Hepatocyte (in vitro differentiated cells): ENCODE results near the gene GNAI2. TPM values are rescaled to one million over a fixed set of nuclear protein-coding genes. Genes with fewer than 3 reads are reported as not detected.
A peak's percentile ranks its signal among the peaks of the same experiment; 100 is the strongest.

Source experiments
- DNase-seq: peaks from one replicate; pipeline ENCODE4 v3.0.0-alpha.2; 2016; ENCODE audit warnings: low spot score
- H2AFZ ChIP-seq: fragments of 200-600 bp; sonication (generic); 2 replicates; pipeline ENCODE4 v1.6.0; 2016; ENCODE audit warnings: antibody characterized with exemption, mild to moderate bottlenecking
- H3K27ac ChIP-seq: fragments of 200-600 bp; sonication (generic); 2 replicates; pipeline ENCODE4 v1.5.1; 2016; ENCODE audit warnings: mild to moderate bottlenecking
- H3K27me3 ChIP-seq: fragments of 200-600 bp; sonication (generic); 2 replicates; pipeline ENCODE4 v1.6.1; 2016
- H3K36me3 ChIP-seq: fragments of 200-600 bp; sonication (generic); replicated peaks from 2 replicates; pipeline ENCODE4 v1.5.1; 2016; ENCODE audit warnings: low read depth; ENCODE audit not compliant: insufficient read depth
- H3K4me1 ChIP-seq: fragments of 200-600 bp; sonication (generic); 2 replicates; pipeline ENCODE4 v1.5.1; 2016; ENCODE audit warnings: mild to moderate bottlenecking, moderate library complexity; ENCODE audit not compliant: insufficient read depth
- H3K4me2 ChIP-seq: fragments of 200-600 bp; sonication (generic); 2 replicates; pipeline ENCODE4 v1.6.0; 2016
- H3K4me3 ChIP-seq: fragments of 200-600 bp; sonication (generic); 2 replicates; pipeline ENCODE4 v1.5.1; 2016; ENCODE audit warnings: mild to moderate bottlenecking
- H3K79me2 ChIP-seq: fragments of 200-600 bp; sonication (generic); 2 replicates; pipeline ENCODE4 v1.6.0; 2017; ENCODE audit warnings: mild to moderate bottlenecking
- H3K9me2 ChIP-seq: fragments of 200-600 bp; sonication (generic); replicated peaks from 2 replicates; pipeline ENCODE4 v1.6.0; 2017; ENCODE audit warnings: mild to moderate bottlenecking; ENCODE audit not compliant: insufficient read depth
- H3K9me3 ChIP-seq: fragments of 200-600 bp; sonication (generic); 2 replicates; pipeline ENCODE4 v1.5.1; 2016; ENCODE audit warnings: low read depth, mild to moderate bottlenecking
- H4K20me1 ChIP-seq: fragments of 200-600 bp; sonication (generic); 2 replicates; pipeline ENCODE4 v1.6.0; 2016; ENCODE audit warnings: mild to moderate bottlenecking; ENCODE audit not compliant: insufficient read depth, poor library complexity, severe bottlenecking
- EZH2 ChIP-seq: fragments of 200-600 bp; sonication (generic); IDR thresholded peaks from 2 replicates; pipeline ENCODE4 v1.6.1; 2016; ENCODE audit warnings: antibody characterized with exemption, mild to moderate bottlenecking, borderline replicate concordance
- EZH2phosphoT487 ChIP-seq: fragments of 200-600 bp; sonication (generic); IDR thresholded peaks from one replicate; pipeline ENCODE4 v1.6.1; 2018; ENCODE audit warnings: antibody characterized with exemption, mild to moderate bottlenecking, low read depth, moderate library complexity; ENCODE audit not compliant: unreplicated experiment, severe bottlenecking
- WGBS: methylation state at CpG from one replicate; pipeline ENCODE4 v1.1.6; 2016; ENCODE audit warnings: low lambda C conversion rate; ENCODE audit errors: missing lambda C conversion rate; 5-methylcytosine and 5-hydroxymethylcytosine counted together
- polyA plus RNA-seq: library from polyadenylated mRNA; unstranded; fragments of >200 nt; fragmentation: Nextera tagmentation; extraction: Ambion mirVana; gene quantifications from 2 replicates; pipeline ENCODE4 v1.2.1, GENCODE V29; 2016
- total RNA-seq: library from RNA; depleted of rRNA; stranded (reverse); fragments of >200 nt; gene quantifications from 2 replicates; pipeline ENCODE4 v1.2.3, GENCODE V29; 2014
- TF ChIP-seq, protein P1 (sequence below): fragments of 200-600 bp; sonication (generic); IDR thresholded peaks from 2 replicates; pipeline ENCODE4 v1.5.1; 2016; ENCODE audit warnings: antibody characterized with exemption, mild to moderate bottlenecking; ENCODE audit not compliant: poor library complexity

Gene GNAI2
- total RNA-seq: 95.0 and 103 TPM in 2 replicates
- 219 and 233 TPM in 2 replicates for polyA plus RNA-seq

DNA sequence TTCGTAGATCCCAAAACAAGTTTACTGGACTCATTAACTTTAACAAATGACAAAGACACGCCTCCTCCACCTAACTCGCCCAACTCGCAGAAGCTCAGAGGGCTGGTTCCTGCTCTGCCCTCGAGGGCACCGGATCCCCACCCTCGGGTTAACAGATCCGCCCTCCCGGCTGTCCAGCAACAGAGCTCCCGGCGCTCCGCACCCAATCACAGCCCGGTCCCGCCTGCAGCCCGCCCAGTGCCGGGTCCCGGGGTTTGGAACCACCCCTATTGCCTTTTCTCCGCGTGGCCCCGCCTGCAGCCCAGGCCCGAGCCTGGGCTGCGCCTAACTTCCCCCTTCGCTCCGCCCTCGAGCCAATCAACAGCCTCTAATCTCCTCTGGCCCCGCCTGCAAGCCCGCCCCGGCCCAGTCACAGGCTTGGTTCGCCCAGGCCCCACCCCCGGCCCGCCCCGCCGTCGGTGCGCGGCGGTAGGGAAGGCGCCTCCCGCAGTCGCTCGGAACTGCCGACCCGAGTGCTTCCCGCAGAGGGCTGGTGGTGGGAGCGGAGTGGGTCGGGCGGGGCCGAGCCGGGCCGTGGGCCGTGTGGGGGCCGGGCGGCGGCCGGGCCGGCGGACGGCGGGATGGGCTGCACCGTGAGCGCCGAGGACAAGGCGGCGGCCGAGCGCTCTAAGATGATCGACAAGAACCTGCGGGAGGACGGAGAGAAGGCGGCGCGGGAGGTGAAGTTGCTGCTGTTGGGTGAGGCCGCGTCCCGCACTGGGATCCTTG, at the start of gene GNAI2:
Gene GNAI2 (plus strand): TSS at position 489 of the 768 bp plus-strand sequence. CDS start 132 bp downstream, at position 621.
- WGBS: 1% methylated on average over 25 of the region's 75 CpGs
- peak; percentile 99 for DNase-seq
- Histone ChIP-seq H3K79me2 (peaks cover 48% of the 10 kb centered on the region), H3K9me2 (no peaks in the 10 kb centered on the region), H4K20me1 (peaks cover 36% of the 10 kb centered on the region), H3K4me1 (peaks cover 14% of the 10 kb centered on the region), H3K9me3 (no peaks in the 10 kb centered on the region), H2AFZ (no peak within 1 kb of the TSS), H3K36me3 (no peaks in the 10 kb centered on the region), H3K27ac (peak within 1 kb of the TSS; percentile 80), H3K27me3 (no peaks in the 10 kb centered on the region), H3K4me2 (peak within 1 kb of the TSS; percentile 100), H3K4me3 (peak within 1 kb of the TSS; percentile 48)
- TF ChIP-seq EZH2phosphoT487: no peak
- no peak for TF ChIP-seq EZH2
- TF ChIP-seq, protein P1, sequence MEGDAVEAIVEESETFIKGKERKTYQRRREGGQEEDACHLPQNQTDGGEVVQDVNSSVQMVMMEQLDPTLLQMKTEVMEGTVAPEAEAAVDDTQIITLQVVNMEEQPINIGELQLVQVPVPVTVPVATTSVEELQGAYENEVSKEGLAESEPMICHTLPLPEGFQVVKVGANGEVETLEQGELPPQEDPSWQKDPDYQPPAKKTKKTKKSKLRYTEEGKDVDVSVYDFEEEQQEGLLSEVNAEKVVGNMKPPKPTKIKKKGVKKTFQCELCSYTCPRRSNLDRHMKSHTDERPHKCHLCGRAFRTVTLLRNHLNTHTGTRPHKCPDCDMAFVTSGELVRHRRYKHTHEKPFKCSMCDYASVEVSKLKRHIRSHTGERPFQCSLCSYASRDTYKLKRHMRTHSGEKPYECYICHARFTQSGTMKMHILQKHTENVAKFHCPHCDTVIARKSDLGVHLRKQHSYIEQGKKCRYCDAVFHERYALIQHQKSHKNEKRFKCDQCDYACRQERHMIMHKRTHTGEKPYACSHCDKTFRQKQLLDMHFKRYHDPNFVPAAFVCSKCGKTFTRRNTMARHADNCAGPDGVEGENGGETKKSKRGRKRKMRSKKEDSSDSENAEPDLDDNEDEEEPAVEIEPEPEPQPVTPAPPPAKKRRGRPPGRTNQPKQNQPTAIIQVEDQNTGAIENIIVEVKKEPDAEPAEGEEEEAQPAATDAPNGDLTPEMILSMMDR: no peak

DNA sequence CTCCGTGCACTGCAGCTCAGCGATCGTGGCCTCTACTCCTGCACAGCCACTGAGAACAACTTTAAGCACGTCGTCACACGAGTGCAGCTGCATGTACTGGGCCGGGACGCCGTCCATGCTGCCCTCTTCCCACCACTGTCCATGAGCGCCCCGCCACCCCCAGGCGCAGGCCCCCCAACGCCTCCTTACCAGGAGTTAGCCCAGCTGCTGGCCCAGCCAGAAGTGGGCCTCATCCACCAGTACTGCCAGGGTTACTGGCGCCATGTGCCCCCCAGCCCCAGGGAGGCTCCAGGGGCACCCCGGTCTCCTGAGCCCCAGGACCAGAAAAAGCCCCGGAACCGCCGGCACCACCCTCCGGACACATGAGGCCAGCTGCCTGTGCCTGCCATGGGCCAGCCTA, 48.3 kb upstream of the GNAI2 start:
- H3K27me3 ChIP-seq: no peaks in the 10 kb centered on the region
- no peaks in the 10 kb centered on the region for H3K79me2 ChIP-seq
- no peaks in the 10 kb centered on the region for H3K4me1 ChIP-seq
- no peaks in the 10 kb centered on the region for H3K36me3 ChIP-seq
- H3K4me2 ChIP-seq: no peak overlapping the region
- H3K9me2 ChIP-seq: no peaks in the 10 kb centered on the region
- H3K4me3 ChIP-seq: no peak overlapping the region
- H4K20me1 ChIP-seq: no peaks in the 10 kb centered on the region
- H3K27ac ChIP-seq: no peak overlapping the region
- no peak for TF ChIP-seq EZH2
- TF ChIP-seq EZH2phosphoT487: no peak
- TF ChIP-seq, protein P1: no peak
- H2AFZ ChIP-seq: no peak overlapping the region
- 95% methylated on average over 18 of the region's 19 CpGs for WGBS
- H3K9me3 ChIP-seq: no peaks in the 10 kb centered on the region
- DNase-seq: no peak

DNA sequence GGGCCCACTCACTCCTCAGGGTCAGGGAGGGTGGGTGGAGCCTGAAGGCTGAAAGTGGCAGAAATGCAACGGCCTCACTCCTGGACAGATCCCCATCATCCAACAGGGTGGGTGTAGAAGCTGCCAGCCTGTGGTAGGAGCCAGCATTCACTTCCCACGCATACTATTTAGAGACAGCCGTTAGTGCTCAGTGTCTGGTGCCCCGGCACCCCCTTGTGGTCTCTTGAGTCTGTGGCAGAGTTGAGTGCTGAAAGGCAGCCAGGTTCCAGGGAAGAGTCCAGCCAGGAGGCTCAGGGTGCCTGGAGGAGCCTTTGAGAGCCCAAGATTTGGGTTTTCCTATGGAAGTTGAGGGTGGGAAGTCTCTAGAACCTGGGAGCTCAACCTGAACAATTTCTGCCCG, 46.7 kb upstream of the GNAI2 start:
- Histone ChIP-seq H3K36me3 (no peaks in the 10 kb centered on the region), H3K9me3 (no peaks in the 10 kb centered on the region), H3K79me2 (no peaks in the 10 kb centered on the region), H3K9me2 (no peaks in the 10 kb centered on the region), H3K27ac (no peak overlapping the region), H3K4me3 (no peak overlapping the region), H3K4me2 (no peak overlapping the region), H3K27me3 (peaks cover 3% of the 10 kb centered on the region), H4K20me1 (no peaks in the 10 kb centered on the region), H3K4me1 (no peaks in the 10 kb centered on the region), H2AFZ (no peak overlapping the region)
- 21% methylated on average over 5 of the region's 5 CpGs for WGBS
- TF ChIP-seq EZH2: no peak
- TF ChIP-seq, protein P1: peak; percentile 87
- no peak for TF ChIP-seq EZH2phosphoT487
- peak; percentile 91 for DNase-seq
